OCI-LY7 (cell line): ENCODE data around the gene AQP12A. TPM values are rescaled to one million over a fixed set of nuclear protein-coding genes. Genes with fewer than 3 reads are reported as not detected.

Experiments
- BruUV-seq: library from RNA; stranded (reverse); fragments of 400-500 nt; replicated peaks from 2 replicates; lab custom pipeline; 2021; lab: Mats Ljungman, UMichigan
- CTCF ChIA-PET: fragments of 300-600 bp; sonication (Branson Sonifier 250); formaldehyde crosslinking; loops from one replicate; lab custom pipeline; 2022; ENCODE audit warnings: antibody characterized with exemption; ENCODE audit not compliant: unreplicated experiment; lab: Charles Lee
- POLR2A ChIA-PET: fragments of 300-600 bp; sonication (Branson Sonifier 250); formaldehyde crosslinking; loops from one replicate; lab custom pipeline; 2022; ENCODE audit warnings: antibody characterized with exemption; lab: Charles Lee
- DNase-seq: peaks from one replicate; pipeline ENCODE4 v3.0.0-alpha.2; 2015; ENCODE audit warnings: low spot score
- H2AFZ ChIP-seq: fragments of 200-600 bp; sonication (generic), shearing (Covaris generic); 2 replicates; pipeline ENCODE4 v1.6.1; 2014; ENCODE audit warnings: mild to moderate bottlenecking, antibody characterized with exemption, low read length, moderate library complexity
- H3K27ac ChIP-seq: fragments of 200-600 bp; sonication (generic); 2 replicates; pipeline ENCODE4 v1.5.1; 2014; ENCODE audit warnings: mixed run types, low read depth, mild to moderate bottlenecking, moderate library complexity, low read length, inconsistent platforms; ENCODE audit not compliant: poor library complexity, severe bottlenecking
- H3K36me3 ChIP-seq: fragments of 200-600 bp; sonication (generic); 2 replicates; pipeline ENCODE4 v1.6.1; 2014; ENCODE audit warnings: mild to moderate bottlenecking, antibody characterized with exemption, low read length, moderate library complexity, mixed read lengths; ENCODE audit not compliant: insufficient read depth
- H3K4me1 ChIP-seq: fragments of 200-600 bp; sonication (generic); 2 replicates; pipeline ENCODE4 v1.5.1; 2014; ENCODE audit warnings: mild to moderate bottlenecking, low read length; ENCODE audit not compliant: insufficient read depth, poor library complexity, severe bottlenecking
- H3K4me2 ChIP-seq: fragments of 200-600 bp; sonication (generic); 2 replicates; pipeline ENCODE4 v1.6.1; 2014; ENCODE audit warnings: mild to moderate bottlenecking, low read length
- H3K4me3 ChIP-seq: fragments of 200-600 bp; sonication (generic); 2 replicates; pipeline ENCODE4 v1.5.1; 2014; ENCODE audit warnings: mild to moderate bottlenecking, low read depth, low read length; ENCODE audit not compliant: poor library complexity, severe bottlenecking
- H3K79me2 ChIP-seq: fragments of 200-600 bp; sonication (generic); 2 replicates; pipeline ENCODE4 v1.6.1; 2016; ENCODE audit warnings: low read depth, mild to moderate bottlenecking, low read length, moderate library complexity, mixed read lengths; ENCODE audit not compliant: insufficient read depth
- H3K9me2 ChIP-seq: fragments of 200-600 bp; sonication (generic); 2 replicates; pipeline ENCODE4 v1.6.1; 2016; ENCODE audit warnings: mild to moderate bottlenecking, low read length, mixed read lengths; ENCODE audit not compliant: insufficient read depth
- H3K9me3 ChIP-seq: fragments of 200-600 bp; sonication (generic); 2 replicates; pipeline ENCODE4 v1.6.1; 2014; ENCODE audit warnings: mild to moderate bottlenecking, mixed run types, low read length, mixed read lengths
- H4K20me1 ChIP-seq: fragments of 200-600 bp; sonication (generic); 2 replicates; pipeline ENCODE4 v1.6.1; 2014; ENCODE audit warnings: mild to moderate bottlenecking, antibody characterized with exemption, low read length, moderate library complexity, mixed read lengths; ENCODE audit not compliant: insufficient read depth
- EZH2phosphoT487 ChIP-seq: fragments of 200-600 bp; sonication (generic); IDR thresholded peaks from 2 replicates; pipeline ENCODE4 v1.6.1; 2018; ENCODE audit warnings: low read depth, borderline replicate concordance, mild to moderate bottlenecking, mixed run types, antibody characterized with exemption, low read length, moderate library complexity, mixed read lengths
- intact Hi-C: fragments of 100-400 bp; cut with micrococcal nuclease; formaldehyde crosslinking; loops from one replicate; pipeline ENCODE4 v1.10.0; 2022; ENCODE audit not compliant: unreplicated experiment
- total RNA-seq, 2 experiments: library from RNA; depleted of rRNA in 1 of 2; stranded (reverse); fragments of >200 nt in 1 of 2; shearing (Covaris generic) in 1 of 2; gene quantifications; 2 replicates each; pipeline ENCODE4 v1.2.3, GENCODE V29; 2014 to 2022
- TF ChIP-seq, protein P1 (sequence below): fragments of 200-600 bp; sonication (generic); conservative IDR thresholded peaks from 2 replicates; pipeline ENCODE4 v1.5.1; 2014; ENCODE audit warnings: mild to moderate bottlenecking, antibody characterized with exemption, low read length, moderate library complexity, mixed read lengths

Gene AQP12A
- total RNA-seq, 2 experiments from 2014 or later, result not detected

DNA sequence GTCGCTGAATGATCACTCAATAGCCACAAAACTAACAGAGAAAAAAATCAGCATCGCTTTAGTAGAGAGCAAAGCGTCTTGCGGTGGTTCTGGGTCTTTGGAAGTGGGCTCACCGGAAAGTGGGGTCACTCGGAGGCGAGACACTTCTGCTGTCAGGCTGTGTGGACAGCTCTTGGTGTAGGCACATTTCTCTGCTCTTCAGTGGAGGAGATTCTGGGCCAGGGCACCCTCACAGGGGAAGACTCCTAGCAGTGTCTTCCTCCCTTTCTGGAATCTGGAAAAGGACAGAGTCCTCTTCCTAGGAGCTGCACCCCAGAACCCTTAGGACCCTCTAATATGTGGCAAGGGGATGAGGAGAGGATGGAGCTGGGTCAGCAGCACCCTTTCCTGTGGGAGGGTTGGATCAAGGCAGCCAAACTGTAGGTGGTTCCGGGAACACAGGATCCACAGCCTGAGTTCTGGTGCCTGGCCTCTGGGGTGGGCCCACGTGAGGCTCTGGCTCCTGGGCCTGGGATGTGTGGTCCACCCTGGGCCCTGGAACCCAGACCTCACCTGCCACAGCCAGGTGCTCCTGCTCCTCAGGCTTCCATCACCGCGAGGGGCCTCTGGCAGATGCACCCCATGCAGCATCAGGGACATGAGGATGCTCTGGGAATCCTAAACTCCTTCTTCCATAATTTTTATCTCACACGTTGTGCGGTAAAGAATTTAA lies 41.3 kb upstream of the AQP12A start:
- Histone ChIP-seq H3K79me2 (no peaks in the 10 kb centered on the region), H3K9me2 (no peaks in the 10 kb centered on the region), H4K20me1 (no peaks in the 10 kb centered on the region), H3K27ac (no peak overlapping the region), H2AFZ (no peak overlapping the region), H3K9me3 (no peaks in the 10 kb centered on the region), H3K4me2 (no peak overlapping the region), H3K4me1 (no peaks in the 10 kb centered on the region), H3K36me3 (no peaks in the 10 kb centered on the region), H3K4me3 (no peak overlapping the region)
- CTCF ChIA-PET, result no interaction called here
- BruUV-seq, result no TSS peak
- POLR2A ChIA-PET, result no interaction called here
- intact Hi-C loops, result no loop called here
- TF ChIP-seq, protein P1, sequence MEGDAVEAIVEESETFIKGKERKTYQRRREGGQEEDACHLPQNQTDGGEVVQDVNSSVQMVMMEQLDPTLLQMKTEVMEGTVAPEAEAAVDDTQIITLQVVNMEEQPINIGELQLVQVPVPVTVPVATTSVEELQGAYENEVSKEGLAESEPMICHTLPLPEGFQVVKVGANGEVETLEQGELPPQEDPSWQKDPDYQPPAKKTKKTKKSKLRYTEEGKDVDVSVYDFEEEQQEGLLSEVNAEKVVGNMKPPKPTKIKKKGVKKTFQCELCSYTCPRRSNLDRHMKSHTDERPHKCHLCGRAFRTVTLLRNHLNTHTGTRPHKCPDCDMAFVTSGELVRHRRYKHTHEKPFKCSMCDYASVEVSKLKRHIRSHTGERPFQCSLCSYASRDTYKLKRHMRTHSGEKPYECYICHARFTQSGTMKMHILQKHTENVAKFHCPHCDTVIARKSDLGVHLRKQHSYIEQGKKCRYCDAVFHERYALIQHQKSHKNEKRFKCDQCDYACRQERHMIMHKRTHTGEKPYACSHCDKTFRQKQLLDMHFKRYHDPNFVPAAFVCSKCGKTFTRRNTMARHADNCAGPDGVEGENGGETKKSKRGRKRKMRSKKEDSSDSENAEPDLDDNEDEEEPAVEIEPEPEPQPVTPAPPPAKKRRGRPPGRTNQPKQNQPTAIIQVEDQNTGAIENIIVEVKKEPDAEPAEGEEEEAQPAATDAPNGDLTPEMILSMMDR, result no peak
- TF ChIP-seq EZH2phosphoT487, result no peak
- DNase-seq, result no peak

DNA sequence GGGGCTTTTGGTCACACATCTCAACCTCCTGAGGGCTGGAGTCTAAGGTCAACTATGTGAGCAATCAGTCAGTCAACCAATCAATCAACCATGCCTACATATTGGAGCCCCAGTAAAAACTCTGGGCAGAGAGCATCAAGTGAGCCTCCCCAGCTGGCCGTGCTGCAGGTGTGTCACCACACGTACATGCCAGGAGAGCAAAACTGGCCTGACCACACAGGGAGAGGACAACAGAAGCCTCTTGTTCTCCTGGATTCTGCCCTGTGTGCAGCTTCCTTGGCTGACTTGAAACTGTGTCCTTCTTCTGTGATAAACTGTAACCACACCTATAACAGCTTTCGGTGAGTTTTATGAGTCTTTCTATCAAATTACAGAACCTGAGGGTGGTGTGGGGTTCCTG lies 40.5 kb upstream of the AQP12A start:
- DNase-seq, result no peak
- CTCF ChIA-PET, result interaction anchor here (0.6 kb wide), 1 partner anchor 131 kb away, joined by 3 read pairs; no protein-coding TSS in a partner anchor
- POLR2A ChIA-PET, result no interaction called here

More for the DNA sequence above, 40.5 kb upstream of the AQP12A start:
- no peaks in the 10 kb centered on the region for H3K79me2 ChIP-seq
- no peak for TF ChIP-seq EZH2phosphoT487
- TF ChIP-seq, protein P1, result no peak
- H3K4me2 ChIP-seq, result no peak overlapping the region
- no peaks in the 10 kb centered on the region for H3K9me2 ChIP-seq
- no peak overlapping the region for H3K27ac ChIP-seq
- BruUV-seq, result no TSS peak
- H3K4me1 ChIP-seq, result no peaks in the 10 kb centered on the region
- H2AFZ ChIP-seq, result no peak overlapping the region
- no peaks in the 10 kb centered on the region for H3K36me3 ChIP-seq
- intact Hi-C loops, result no loop called here
- H3K4me3 ChIP-seq, result no peak overlapping the region
- no peaks in the 10 kb centered on the region for H3K9me3 ChIP-seq
- no peaks in the 10 kb centered on the region for H4K20me1 ChIP-seq
